H9 (cell line): Measurements from ENCODE around the gene YRDC. TPM values are rescaled to one million over a fixed set of nuclear protein-coding genes. Genes with fewer than 3 reads are reported as not detected.

Experiments used
- DNase-seq: peaks from one replicate; pipeline ENCODE4 v3.0.0-alpha.2; 2017
- H2AFZ ChIP-seq: one replicate; pipeline ENCODE4 v1.6.1; 2013; ENCODE audit warnings: mild to moderate bottlenecking, low read length, control low read depth, moderate library complexity
- H2AK5ac ChIP-seq: 2 replicates; pipeline ENCODE4 v1.6.1; 2013; ENCODE audit warnings: low read length, control low read depth, mixed read lengths; ENCODE audit not compliant: insufficient read length
- H2BK120ac ChIP-seq: one replicate; pipeline ENCODE4 v1.6.1; 2013; ENCODE audit warnings: low read depth, mild to moderate bottlenecking, low read length, control low read depth, inconsistent platforms; ENCODE audit not compliant: poor library complexity, severe bottlenecking
- H2BK12ac ChIP-seq: 2 replicates; pipeline ENCODE4 v1.6.1; 2013; ENCODE audit warnings: low read length, control low read depth, mixed read lengths, low read depth; ENCODE audit not compliant: insufficient read length
- H2BK15ac ChIP-seq: 2 replicates; pipeline ENCODE4 v1.6.1; 2013; ENCODE audit warnings: low read depth, low read length, control low read depth
- H2BK20ac ChIP-seq: one replicate; pipeline ENCODE4 v1.6.1; 2013; ENCODE audit warnings: low read depth, mild to moderate bottlenecking, low read length, control low read depth, inconsistent platforms; ENCODE audit not compliant: poor library complexity, severe bottlenecking
- H2BK5ac ChIP-seq: 2 replicates; pipeline ENCODE4 v1.6.1; 2013; ENCODE audit warnings: low read length, control low read depth, mixed read lengths; ENCODE audit not compliant: insufficient read length
- H3K14ac ChIP-seq: 2 replicates; pipeline ENCODE4 v1.6.1; 2013; ENCODE audit warnings: low read length, control low read depth; ENCODE audit not compliant: insufficient read depth
- H3K18ac ChIP-seq: 2 replicates; pipeline ENCODE4 v1.6.1; 2013; ENCODE audit warnings: low read depth, mild to moderate bottlenecking, mixed read lengths, low read length, control low read depth; ENCODE audit not compliant: insufficient read length
- H3K23ac ChIP-seq: 2 replicates; pipeline ENCODE4 v1.6.1; 2013; ENCODE audit warnings: low read length, control low read depth, mixed read lengths, low read depth; ENCODE audit not compliant: insufficient read length
- H3K23me2 ChIP-seq: 2 replicates; pipeline ENCODE4 v1.6.1; 2013; ENCODE audit warnings: low read depth, mild to moderate bottlenecking, mixed read lengths, low read length, control low read depth; ENCODE audit not compliant: insufficient read length, poor library complexity, severe bottlenecking
- H3K27ac ChIP-seq: 2 replicates; pipeline ENCODE4 v1.5.1; 2013; ENCODE audit warnings: low read length, control low read depth, mixed read lengths, low read depth; ENCODE audit not compliant: insufficient read length
- H3K27me3 ChIP-seq: 2 replicates; pipeline ENCODE4 v1.6.1; 2013; ENCODE audit warnings: low read length, control low read depth, inconsistent platforms; ENCODE audit not compliant: insufficient read depth
- H3K4ac ChIP-seq: 2 replicates; pipeline ENCODE4 v1.6.1; 2013; ENCODE audit warnings: low read depth, mild to moderate bottlenecking, control low read depth, inconsistent platforms, low read length, moderate library complexity
- H3K4me1 ChIP-seq: 2 replicates; pipeline ENCODE4 v1.6.1; 2013; ENCODE audit warnings: low read length, control low read depth, inconsistent platforms; ENCODE audit not compliant: insufficient read depth
- H3K4me2 ChIP-seq: 2 replicates; pipeline ENCODE4 v1.6.1; 2013; ENCODE audit warnings: low read length, control low read depth, mixed read lengths; ENCODE audit not compliant: insufficient read length, insufficient read depth
- H3K56ac ChIP-seq: 2 replicates; pipeline ENCODE4 v1.6.1; 2013; ENCODE audit warnings: low read depth, mild to moderate bottlenecking, mixed read lengths, low read length, control low read depth; ENCODE audit not compliant: insufficient read length
- H3K79me1 ChIP-seq: 2 replicates; pipeline ENCODE4 v1.6.1; 2013; ENCODE audit warnings: low read depth, mild to moderate bottlenecking, moderate library complexity, low read length, control low read depth, inconsistent platforms; ENCODE audit not compliant: insufficient read depth, poor library complexity, severe bottlenecking
- H3K79me2 ChIP-seq: 2 replicates; pipeline ENCODE4 v1.6.1; 2013; ENCODE audit warnings: low read length, control low read depth, inconsistent platforms; ENCODE audit not compliant: insufficient read depth
- H3K9ac ChIP-seq: 2 replicates; pipeline ENCODE4 v1.6.1; 2013; ENCODE audit warnings: low read length, control low read depth, mixed read lengths; ENCODE audit not compliant: insufficient read length; ENCODE audit errors: extremely low read depth
- H3K9me3 ChIP-seq: one replicate; pipeline ENCODE4 v1.6.1; 2013; ENCODE audit warnings: low read depth, low read length, inconsistent platforms; ENCODE audit not compliant: control insufficient read depth
- H3T11ph ChIP-seq: one replicate; pipeline ENCODE4 v1.6.1; 2013; ENCODE audit warnings: mild to moderate bottlenecking, low read length, control low read depth, inconsistent platforms
- H4K20me1 ChIP-seq: one replicate; pipeline ENCODE4 v1.6.1; 2013; ENCODE audit not compliant: control insufficient read depth, insufficient read length, insufficient read depth
- H4K5ac ChIP-seq: 2 replicates; pipeline ENCODE4 v1.6.1; 2013; ENCODE audit warnings: low read depth, mild to moderate bottlenecking, mixed read lengths, low read length, control low read depth; ENCODE audit not compliant: insufficient read length
- H4K8ac ChIP-seq: replicated peaks from 2 replicates; pipeline ENCODE4 v1.6.1; 2013; ENCODE audit warnings: low read length, control low read depth, mixed read lengths, low read depth; ENCODE audit not compliant: insufficient read length
- H4K91ac ChIP-seq: 2 replicates; pipeline ENCODE4 v1.6.1; 2013; ENCODE audit warnings: low read depth, mild to moderate bottlenecking, moderate library complexity, mixed read lengths, low read length, control low read depth; ENCODE audit not compliant: insufficient read length
- H3K27ac Mint-ChIP-seq, 3 experiments: 2 replicates in 2 of 3; 3 replicates in 1 of 3; pipeline ENCODE4 v1.8.0; 2020 to 2021; ENCODE audit warnings: mixed read lengths in 3 of 3, mild to moderate bottlenecking in 1 of 3, moderate library complexity in 1 of 3
- H3K27me3 Mint-ChIP-seq: 2 replicates; pipeline ENCODE4 v1.8.0; 2021; ENCODE audit warnings: low read depth, mild to moderate bottlenecking, moderate library complexity, mixed read lengths
- H3K36me3 Mint-ChIP-seq, 3 experiments: 2 replicates in 2 of 3; 3 replicates in 1 of 3; pipeline ENCODE4 v1.8.0; 2020 to 2021; ENCODE audit warnings: low read depth in 3 of 3, mixed read lengths in 3 of 3; ENCODE audit not compliant: insufficient read depth in 1 of 3
- H3K4me1 Mint-ChIP-seq, 2 experiments: 2 replicates each; pipeline ENCODE4 v1.8.0; 2020; ENCODE audit warnings: mixed read lengths in 2 of 2
- H3K4me3 Mint-ChIP-seq, 2 experiments: 2 replicates in 1 of 2; 3 replicates in 1 of 2; pipeline ENCODE4 v1.8.0; 2020 to 2021; ENCODE audit warnings: mild to moderate bottlenecking in 2 of 2, mixed read lengths in 2 of 2, moderate library complexity in 1 of 2
- H3K9me3 Mint-ChIP-seq, 2 experiments: 2 replicates in 1 of 2; 3 replicates in 1 of 2; pipeline ENCODE4 v1.8.0; 2020; ENCODE audit warnings: mild to moderate bottlenecking in 2 of 2, mixed read lengths in 2 of 2, moderate library complexity in 1 of 2
- WGBS: extraction: QIAGEN DNeasy Blood & Tissue Kit; methylation state at CpG from one replicate; pipeline ENCODE4 v1.1.7; 2013; ENCODE audit warnings: missing lambda C conversion rate, low lambda C conversion rate, mixed read lengths; ENCODE audit not compliant: insufficient read length; ENCODE audit errors: extremely low coverage; 5-methylcytosine and 5-hydroxymethylcytosine counted together
- total RNA-seq: library from RNA; stranded (reverse); gene quantifications from 2 replicates; pipeline ENCODE4 v1.2.1, GENCODE V29; 2021
- TF ChIP-seq, protein P1 (sequence below): fragments of 200-600 bp; sonication (generic); conservative IDR thresholded peaks from 3 replicates; pipeline ENCODE4 v1.8.0; 2021; ENCODE audit warnings: antibody characterized with exemption, mild to moderate bottlenecking

The YRDC gene
- total RNA-seq, 1 experiment from 2014 or later = 28.0 TPM

DNA sequence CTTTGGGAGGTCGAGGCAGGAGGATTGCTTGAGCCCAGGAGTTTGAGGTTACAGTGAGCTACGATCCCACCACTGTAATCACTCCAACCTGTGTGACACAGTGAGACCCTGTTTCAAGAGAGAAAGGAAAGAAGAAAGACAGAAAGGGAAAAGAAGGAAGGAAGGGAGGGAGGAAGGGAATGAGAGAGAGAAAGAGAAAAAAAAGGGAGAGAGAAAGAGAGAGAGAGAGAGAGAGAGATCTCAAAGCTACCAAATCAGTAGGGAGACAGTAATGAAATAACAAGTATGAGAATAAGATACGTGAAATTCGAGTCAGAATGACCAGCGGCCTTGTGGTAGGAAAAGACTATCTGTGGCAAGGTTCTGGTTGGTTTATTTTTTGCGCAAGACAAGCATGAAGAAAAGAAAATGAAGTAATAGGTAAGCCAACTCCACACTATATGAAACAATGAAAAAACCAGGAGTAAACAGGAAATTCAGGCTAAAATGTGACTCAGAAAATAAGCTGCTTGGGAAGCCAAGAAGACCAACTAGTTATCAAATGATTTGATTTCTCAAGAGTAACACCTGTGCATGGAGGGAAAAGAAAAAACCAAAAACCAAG, 42.4 kb upstream of the YRDC start:
- H3K9me3 ChIP-seq = no peaks in the 10 kb centered on the region
- H3K14ac ChIP-seq = no peak overlapping the region
- no peak for DNase-seq
- H4K5ac ChIP-seq = no peak overlapping the region
- no peaks in the 10 kb centered on the region for H3K27me3 ChIP-seq
- H3K79me2 ChIP-seq = peaks cover 2% of the 10 kb centered on the region; the same call in 1 of the 2 replicates
- no peak overlapping the region for H2BK15ac ChIP-seq
- H4K91ac ChIP-seq = no peak overlapping the region
- H4K8ac ChIP-seq = no peak overlapping the region
- H3K18ac ChIP-seq = no peak overlapping the region
- Mint-ChIP-seq H3K9me3 (no peaks in the 10 kb centered on the region), H3K4me3 (no peak overlapping the region), H3K4me1 (no peaks in the 10 kb centered on the region), H3K27me3 (no peaks in the 10 kb centered on the region), H3K27ac (no peak overlapping the region), H3K36me3 (peaks cover 1 to 13% (median 4%) of the 10 kb centered on the region in 3 experiments; a peak in 4 of 7 replicates)
- no peak overlapping the region for H3K9ac ChIP-seq
- H2AFZ ChIP-seq = no peak overlapping the region
- no peaks in the 10 kb centered on the region for H3K23me2 ChIP-seq
- H3K27ac ChIP-seq = no peak overlapping the region
- H3K4me1 ChIP-seq = no peaks in the 10 kb centered on the region
- no CpG with 5 or more reads among the region's 6 CpGs for WGBS
- H3K4me2 ChIP-seq = no peak overlapping the region
- H2BK5ac ChIP-seq = no peak overlapping the region
- H2BK12ac ChIP-seq = no peak overlapping the region
- TF ChIP-seq, protein P1, sequence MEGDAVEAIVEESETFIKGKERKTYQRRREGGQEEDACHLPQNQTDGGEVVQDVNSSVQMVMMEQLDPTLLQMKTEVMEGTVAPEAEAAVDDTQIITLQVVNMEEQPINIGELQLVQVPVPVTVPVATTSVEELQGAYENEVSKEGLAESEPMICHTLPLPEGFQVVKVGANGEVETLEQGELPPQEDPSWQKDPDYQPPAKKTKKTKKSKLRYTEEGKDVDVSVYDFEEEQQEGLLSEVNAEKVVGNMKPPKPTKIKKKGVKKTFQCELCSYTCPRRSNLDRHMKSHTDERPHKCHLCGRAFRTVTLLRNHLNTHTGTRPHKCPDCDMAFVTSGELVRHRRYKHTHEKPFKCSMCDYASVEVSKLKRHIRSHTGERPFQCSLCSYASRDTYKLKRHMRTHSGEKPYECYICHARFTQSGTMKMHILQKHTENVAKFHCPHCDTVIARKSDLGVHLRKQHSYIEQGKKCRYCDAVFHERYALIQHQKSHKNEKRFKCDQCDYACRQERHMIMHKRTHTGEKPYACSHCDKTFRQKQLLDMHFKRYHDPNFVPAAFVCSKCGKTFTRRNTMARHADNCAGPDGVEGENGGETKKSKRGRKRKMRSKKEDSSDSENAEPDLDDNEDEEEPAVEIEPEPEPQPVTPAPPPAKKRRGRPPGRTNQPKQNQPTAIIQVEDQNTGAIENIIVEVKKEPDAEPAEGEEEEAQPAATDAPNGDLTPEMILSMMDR = no peak
- peaks cover 8% of the 10 kb centered on the region for H3K79me1 ChIP-seq
- no peak overlapping the region for H2AK5ac ChIP-seq
- H2BK20ac ChIP-seq = no peak overlapping the region
- no peak overlapping the region for H3K4ac ChIP-seq
- H4K20me1 ChIP-seq = no peaks in the 10 kb centered on the region
- no peak overlapping the region for H3T11ph ChIP-seq
- no peak overlapping the region for H3K56ac ChIP-seq
- no peak overlapping the region for H2BK120ac ChIP-seq
- no peak overlapping the region for H3K23ac ChIP-seq
